Panc1 (cell line): ENCODE results near the gene BUB1. TPM values are rescaled to one million over a fixed set of nuclear protein-coding genes. Genes with fewer than 3 reads are reported as not detected.

ENCODE experiments used
- ATAC-seq: fragments of 200-7000 bp; cut with Tn5 transposase; 2 replicates; pipeline ENCODE4 v1.9.1; 2020; ENCODE audit warnings: mild to moderate bottlenecking, moderate library complexity
- BruUV-seq: library from RNA; stranded (reverse); fragments of 400-500 nt; replicated peaks from 2 replicates; lab custom pipeline; 2021; lab: Mats Ljungman, UMichigan
- CTCF ChIA-PET: fragments of 300-600 bp; sonication (Branson Sonifier 250); formaldehyde crosslinking; loops from one replicate; lab custom pipeline; 2022; ENCODE audit warnings: antibody characterized with exemption; lab: Charles Lee
- POLR2A ChIA-PET: fragments of 300-600 bp; sonication (Branson Sonifier 250); formaldehyde crosslinking; loops from one replicate; lab custom pipeline; 2022; ENCODE audit warnings: antibody characterized with exemption; lab: Charles Lee
- DNase-seq: peaks from one replicate; pipeline ENCODE4 v3.0.0-alpha.2; 2010; ENCODE audit warnings: low read depth, low spot score
- H3K27ac ChIP-seq: 2 replicates; pipeline ENCODE4 v1.5.1; 2011; ENCODE audit warnings: mild to moderate bottlenecking, low read length, inconsistent platforms
- H3K27me3 ChIP-seq: fragments of 200-500 bp; sonication (Bioruptor generic); 2 replicates; pipeline ENCODE4 v1.6.0; 2014; ENCODE audit warnings: low read length, inconsistent platforms; ENCODE audit not compliant: control insufficient read depth, insufficient read depth
- H3K36me3 ChIP-seq: fragments of 200-500 bp; sonication (Bioruptor generic); 2 replicates; pipeline ENCODE4 v1.5.1; 2014; ENCODE audit warnings: inconsistent platforms, mild to moderate bottlenecking, low read length, moderate library complexity; ENCODE audit not compliant: control insufficient read depth, insufficient read depth
- H3K4me1 ChIP-seq: 2 replicates; pipeline ENCODE4 v1.5.1; 2011; ENCODE audit warnings: inconsistent platforms, mild to moderate bottlenecking, low read length, moderate library complexity; ENCODE audit not compliant: control insufficient read depth, insufficient read depth
- H3K4me3 ChIP-seq, 2 experiments: 2 replicates each; pipeline ENCODE4 v1.5.1; 2011 to 2012; ENCODE audit warnings: low read depth in 2 of 2, low read length in 2 of 2, mild to moderate bottlenecking in 2 of 2, inconsistent platforms in 1 of 2, moderate library complexity in 1 of 2
- H3K9me3 ChIP-seq: fragments of 200-500 bp; sonication (Bioruptor generic); 2 replicates; pipeline ENCODE4 v1.5.1; 2014; ENCODE audit warnings: low read depth, mild to moderate bottlenecking, inconsistent platforms, low read length, moderate library complexity; ENCODE audit not compliant: control insufficient read depth, insufficient read depth
- CTCF ChIP-seq: fragments of 450-650 bp; IDR thresholded peaks from 2 replicates; pipeline ENCODE4 v1.5.1; 2017; ENCODE audit warnings: mild to moderate bottlenecking
- POLR2AphosphoS5 ChIP-seq: IDR thresholded peaks from 2 replicates; pipeline ENCODE4 v1.6.1; 2012; ENCODE audit warnings: mild to moderate bottlenecking, low read depth, low read length, moderate library complexity
- REST ChIP-seq, 2 experiments: IDR thresholded peaks; 2 replicates each; pipeline ENCODE4 v1.6.1; 2011 to 2012; ENCODE audit warnings: low read depth in 2 of 2, control low read depth in 1 of 2, low read length in 1 of 2, mild to moderate bottlenecking in 1 of 2, moderate library complexity in 1 of 2; ENCODE audit not compliant: insufficient read depth in 1 of 2
- SIN3A ChIP-seq: IDR thresholded peaks from 2 replicates; pipeline ENCODE4 v1.6.1; 2012; ENCODE audit warnings: low read depth, mild to moderate bottlenecking, low read length, moderate library complexity, borderline replicate concordance; ENCODE audit not compliant: insufficient read depth
- TCF7L2 ChIP-seq: IDR thresholded peaks from 2 replicates; pipeline ENCODE4 v1.6.1; 2011; ENCODE audit warnings: mild to moderate bottlenecking, low read depth, low read length, inconsistent platforms
- in situ Hi-C: cut with HindIII; loops from 2 replicates; pipeline ENCODE4 v1.10.0; 2016; ENCODE audit warnings: low sequenced_read_pairs, low pct_unique_long_range_greater_than_20kb
- intact Hi-C: fragments of 100-400 bp; cut with micrococcal nuclease; formaldehyde crosslinking; loops from one replicate; pipeline ENCODE4 v1.10.0; 2022; ENCODE audit not compliant: unreplicated experiment
- total RNA-seq: library from RNA; stranded (reverse); gene quantifications from one replicate; pipeline ENCODE4 v1.2.1, GENCODE V29; 2021; ENCODE audit not compliant: unreplicated experiment

BUB1 gene
- total RNA-seq, 1 experiment from 2014 or later: 91.2 TPM

GRCh38 chr2:110657724-110658305 is 20.0 kb downstream of the BUB1 start:
- POLR2A ChIA-PET: no interaction called here
- intact Hi-C loops: no loop called here
- no TSS peak for BruUV-seq
- peaks cover 81% of the 10 kb centered on the region for H3K36me3 ChIP-seq
- in situ Hi-C loops: no loop called here
- no peak for DNase-seq
- no peak overlapping the region for H3K27ac ChIP-seq
- no peak overlapping the region for H3K4me3 ChIP-seq
- CTCF ChIA-PET: no interaction called here
- H3K4me1 ChIP-seq: no peaks in the 10 kb centered on the region
- no peaks in the 10 kb centered on the region for H3K27me3 ChIP-seq
- TF ChIP-seq POLR2AphosphoS5: no peak
- no peak for TF ChIP-seq CTCF
- no peak for TF ChIP-seq TCF7L2
- TF ChIP-seq SIN3A: no peak
- TF ChIP-seq REST (IDR thresholded peaks at IDR 0.05; ENCODE audit: insufficient read depth in 1 of 2, low read depth in 2 of 2, low read length in 1 of 2): no peak
- ATAC-seq: no peak
- no peaks in the 10 kb centered on the region for H3K9me3 ChIP-seq

GRCh38 chr2:110655701-110656100 is 22.2 kb downstream of the BUB1 start:
- TF ChIP-seq REST (IDR thresholded peaks at IDR 0.05; ENCODE audit: insufficient read depth in 1 of 2, low read depth in 2 of 2, low read length in 1 of 2): no peak
- no peak for TF ChIP-seq CTCF
- no peak for TF ChIP-seq POLR2AphosphoS5
- no peak for TF ChIP-seq TCF7L2
- TF ChIP-seq SIN3A: no peak
- intact Hi-C loops (no loop called here), in situ Hi-C loops (no loop called here)
- CTCF ChIA-PET: no interaction called here
- no peaks in the 10 kb centered on the region for H3K27me3 ChIP-seq
- H3K36me3 ChIP-seq: peaks cover 81% of the 10 kb centered on the region
- ATAC-seq (no peak), DNase-seq (no peak)
- no peak overlapping the region for H3K27ac ChIP-seq
- H3K4me3 ChIP-seq: no peak overlapping the region
- H3K9me3 ChIP-seq: no peaks in the 10 kb centered on the region
- H3K4me1 ChIP-seq: no peaks in the 10 kb centered on the region
- POLR2A ChIA-PET: no interaction called here
- BruUV-seq: no TSS peak
